H1 (cell line): Measurements from ENCODE around the gene CTTNBP2. TPM values are rescaled to one million over a fixed set of nuclear protein-coding genes. Genes with fewer than 3 reads are reported as not detected.

Experiments used
- EZH2 ChIP-seq: fragments of 200-600 bp; sonication (generic); IDR thresholded peaks from 2 replicates; pipeline ENCODE4 v1.7.1; 2012; ENCODE audit warnings: low read depth, mild to moderate bottlenecking, moderate library complexity, low read length, inconsistent platforms; ENCODE audit not compliant: severe bottlenecking
- NANOG ChIP-seq: IDR thresholded peaks from 2 replicates; pipeline ENCODE4 v1.6.1; 2011; ENCODE audit warnings: low read length, low read depth, mild to moderate bottlenecking, inconsistent platforms; ENCODE audit not compliant: insufficient read depth, poor library complexity, severe bottlenecking
- RXRA ChIP-seq: IDR thresholded peaks from 2 replicates; pipeline ENCODE4 v1.6.1; 2011; ENCODE audit warnings: low read depth, mild to moderate bottlenecking, low read length, moderate library complexity; ENCODE audit not compliant: insufficient read depth
- polyA plus RNA-seq, 7 experiments: library from polyadenylated mRNA; depleted of rRNA in 3 of 7; stranded (reverse) in 5 of 7; unstranded in 2 of 7; fragments of >200 nt in 5 of 7; fragments of 200-250 nt in 2 of 7; gene quantifications; 1 replicate in 5 of 7; 2 replicates in 1 of 7; 4 replicates in 1 of 7; pipeline versions ENCODE4 v1.2.1 to v1.2.3, GENCODE V29; 2011 to 2013; ENCODE audit warnings: missing spikeins in 2 of 7, mixed read lengths in 2 of 7
- total RNA-seq: library from RNA; stranded (reverse); fragmentation: NEBNext Ultra II Directional; extraction: Animal tissue kit (Norgen Biotek cat#: 25700); gene quantifications from 2 replicates; pipeline ENCODE4 v1.2.1, GENCODE V29; 2021

Gene CTTNBP2
- total and polyA plus RNA-seq, 2 of the 8 experiments (the other 6 are each of a cell fraction or from before 2014, with no cell fraction given), result 15.3 to 35.1 TPM

DNA sequence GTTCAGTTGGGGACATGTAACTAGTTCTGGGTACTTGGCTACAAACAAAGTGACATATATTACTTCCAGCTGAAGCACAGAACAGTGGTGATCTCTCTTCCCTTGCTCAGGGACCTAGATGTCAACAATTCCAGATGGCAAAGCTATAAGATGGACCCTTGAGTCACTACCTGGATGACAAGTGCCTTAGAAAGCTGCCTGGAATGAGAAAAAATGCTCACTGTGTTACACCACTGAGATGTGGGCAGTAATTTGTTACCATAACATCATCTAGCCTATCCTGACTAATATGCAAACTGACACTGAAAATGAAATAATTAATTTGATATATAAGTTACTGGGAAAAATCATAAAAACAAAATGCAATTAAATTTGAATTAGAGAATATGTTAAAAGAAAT lies 16.4 kb upstream of the CTTNBP2 start (continued):
- TF ChIP-seq NANOG (no peak), RXRA (no peak), EZH2 (no peak)
